T-helper 9 cell (primary cell): ENCODE data around the gene MYO10.

Experiments used
- DNase-seq: peaks from one replicate; pipeline ENCODE4 v3.0.0-alpha.2; 2020

MYO10 gene

GRCh38 chr5:16701134-16702099 lies 234.7 kb downstream of the MYO10 start:
- DNase-seq, result no peak

- DNase-seq, result no peak
These were observed 236.0 kb downstream of the MYO10 start for GRCh38 chr5:16700081-16700480.

- no peak for DNase-seq
These were observed 240.3 kb downstream of the MYO10 start for GRCh38 chr5:16695779-16696178.

- no peak for DNase-seq
These were observed 242.2 kb downstream of the MYO10 start for GRCh38 chr5:16693879-16694278.

DNA sequence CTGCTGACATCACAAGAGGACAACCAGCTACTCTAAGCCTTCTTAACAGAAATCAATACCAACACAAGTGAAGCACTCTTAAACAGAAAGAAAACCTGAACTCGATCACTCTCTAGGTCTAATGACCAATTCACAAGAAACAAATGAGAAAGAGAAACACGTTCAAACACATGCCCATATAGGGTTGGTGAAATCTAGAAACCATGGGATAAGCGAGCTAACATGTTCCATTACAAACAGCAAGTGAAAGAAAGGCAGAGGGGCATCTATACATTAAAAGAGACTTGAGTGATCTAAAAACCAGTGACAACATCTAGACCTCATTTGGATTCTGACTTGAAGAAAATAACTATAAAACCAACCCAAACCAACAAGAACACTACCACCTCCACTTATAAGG lies 244.4 kb downstream of the MYO10 start:
- DNase-seq, result no peak

GRCh38 chr5:16690243-16690852 lies 245.7 kb downstream of the MYO10 start:
- DNase-seq, result no peak

DNA sequence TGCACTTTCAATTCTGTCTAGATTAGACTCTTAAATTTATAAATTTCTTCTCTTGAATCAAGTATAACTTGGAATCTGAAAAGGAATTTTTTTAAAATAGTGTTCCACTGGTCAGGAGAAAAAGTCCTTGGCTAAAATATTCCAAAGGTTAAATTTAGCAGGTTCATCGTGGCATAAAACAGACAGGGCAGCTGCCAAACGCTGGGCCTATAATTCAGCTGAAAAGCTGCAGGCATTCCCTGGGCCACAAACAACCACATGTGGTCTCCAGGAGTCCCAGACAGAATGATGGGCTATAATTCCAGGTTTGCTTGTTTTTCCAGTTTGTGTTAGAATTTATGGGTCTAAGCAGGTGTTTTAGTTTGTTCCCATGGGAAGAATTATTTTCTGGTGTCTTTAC lies 248.2 kb downstream of the MYO10 start:
- DNase-seq, result no peak

DNA sequence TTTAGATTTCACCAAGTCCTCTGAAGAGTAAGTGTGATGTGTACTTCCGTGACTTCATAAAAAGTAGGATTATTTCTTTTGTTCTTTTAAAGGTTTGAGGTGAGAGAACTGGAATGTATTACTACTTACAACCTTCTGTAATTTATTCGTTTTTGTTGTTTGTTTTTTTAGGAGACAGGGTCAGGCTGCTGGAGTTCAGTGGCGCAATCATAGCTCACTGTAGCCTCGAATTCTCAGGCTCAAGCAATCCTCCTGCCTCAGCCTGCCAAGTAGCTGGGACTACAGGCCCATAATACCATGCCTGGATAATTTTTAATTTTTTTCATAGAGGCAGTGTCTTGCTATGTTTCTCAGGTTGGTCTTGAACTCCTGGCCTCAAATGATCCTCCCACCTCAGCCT lies 251.0 kb downstream of the MYO10 start:
- no peak for DNase-seq

- no peak for DNase-seq
These were observed 254.2 kb downstream of the MYO10 start for GRCh38 chr5:16681876-16682275.

GRCh38 chr5:16679863-16680262 lies 256.2 kb downstream of the MYO10 start:
- no peak for DNase-seq

- DNase-seq, result no peak
These were observed 256.9 kb downstream of the MYO10 start for GRCh38 chr5:16679190-16679589.

- DNase-seq, result no peak
These were observed 260.3 kb downstream of the MYO10 start for GRCh38 chr5:16675806-16676205.

- no peak for DNase-seq
These were observed 261.3 kb downstream of the MYO10 start for GRCh38 chr5:16674750-16675149.

DNA sequence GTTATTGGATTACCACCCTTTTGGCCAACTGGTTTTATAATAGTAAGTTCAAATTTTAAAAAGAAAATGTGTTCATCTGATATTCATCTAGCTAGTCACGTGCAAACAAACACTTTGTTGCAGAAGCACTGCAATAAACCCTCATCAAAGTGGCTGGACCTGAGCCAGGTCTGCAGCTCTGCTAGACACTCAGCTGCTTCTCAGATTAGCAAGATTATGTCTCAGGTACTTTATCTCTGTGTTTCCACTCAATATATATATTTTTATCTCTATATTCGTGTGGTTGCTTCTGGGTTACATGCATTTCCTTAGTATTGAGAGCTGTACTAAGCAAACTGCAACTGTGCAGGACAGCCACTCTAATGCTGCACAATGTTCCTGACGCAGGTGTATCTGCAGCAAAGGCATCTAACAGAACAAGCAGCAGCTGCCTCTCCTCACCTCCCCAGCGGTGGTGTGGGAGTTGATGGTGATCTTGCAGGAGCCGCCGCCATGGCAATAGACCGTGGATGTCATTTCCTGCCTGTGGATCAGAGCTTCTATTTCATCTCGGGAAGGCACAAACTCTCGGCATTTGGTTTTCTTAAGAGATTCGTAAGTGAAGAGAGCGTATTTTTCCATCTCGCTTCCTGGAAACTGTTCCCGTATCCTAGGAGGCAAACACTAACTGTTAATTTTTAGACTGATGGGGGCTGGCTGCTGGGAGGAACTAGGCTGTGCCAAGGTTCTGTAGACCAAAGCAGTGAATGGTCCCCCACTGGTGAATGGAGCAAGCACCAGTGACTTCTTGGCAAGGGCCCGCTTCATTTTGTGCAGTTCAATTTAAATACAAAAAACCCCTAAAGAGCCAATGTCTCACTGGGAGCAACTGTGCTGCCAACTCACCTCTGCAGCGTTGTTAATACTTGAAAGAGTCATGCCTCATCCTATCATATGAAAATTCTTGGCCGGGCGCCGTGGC lies 262.6 kb downstream of the MYO10 start:
- DNase-seq, result no peak

GRCh38 chr5:16671208-16671607 lies 264.9 kb downstream of the MYO10 start:
- no peak for DNase-seq

DNA sequence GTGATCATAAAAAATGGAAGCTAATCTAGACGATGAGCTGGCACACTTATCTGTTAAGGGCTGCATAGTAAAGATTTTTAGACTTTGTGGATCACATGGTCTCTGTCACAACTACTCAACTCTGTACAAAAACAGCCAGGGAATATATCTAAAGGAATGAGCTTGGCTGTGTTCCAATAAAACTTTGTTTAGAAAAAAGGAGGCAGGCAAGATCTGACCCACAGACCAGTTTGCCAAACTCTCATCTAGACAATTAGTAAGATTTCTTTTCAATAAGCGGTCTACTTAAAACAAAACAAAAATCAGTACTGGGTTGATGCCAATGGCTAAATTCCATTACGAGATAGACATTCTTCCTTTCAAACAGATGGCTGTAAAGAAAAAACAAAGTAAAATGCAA lies 266.3 kb downstream of the MYO10 start:
- DNase-seq, result no peak

GRCh38 chr5:16668631-16669030 lies 267.5 kb downstream of the MYO10 start:
- no peak for DNase-seq

- DNase-seq, result no peak
These were observed 267.9 kb downstream of the MYO10 start for GRCh38 chr5:16668194-16668593.

DNA sequence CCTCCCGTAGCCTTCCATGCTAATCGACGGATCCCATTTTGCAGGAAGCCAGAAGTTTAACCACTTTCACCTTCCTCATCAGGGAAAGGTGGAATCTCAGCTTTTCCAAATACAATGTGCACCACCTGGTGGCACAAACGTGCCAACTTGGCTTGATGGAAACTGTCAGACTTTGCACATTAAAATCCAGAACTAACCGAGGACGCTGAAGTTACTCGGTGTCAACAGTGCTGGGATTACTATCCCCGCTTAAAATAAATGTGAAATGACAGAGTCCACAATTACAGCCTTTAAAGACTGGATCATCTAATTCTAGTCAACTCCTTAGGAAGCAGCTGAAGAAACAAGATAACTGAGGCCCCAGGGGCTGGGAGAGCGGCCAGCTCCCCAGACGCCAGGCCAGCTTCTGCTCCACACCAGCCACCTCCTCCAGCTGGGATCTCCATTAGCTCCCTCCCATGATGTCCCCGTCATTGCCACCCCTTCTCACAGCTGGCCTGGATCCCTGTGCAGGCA lies 269.1 kb downstream of the MYO10 start:
- DNase-seq, result no peak

GRCh38 chr5:16666130-16666882 lies 269.8 kb downstream of the MYO10 start:
- no peak for DNase-seq

- DNase-seq, result no peak
These were observed 270.5 kb downstream of the MYO10 start for GRCh38 chr5:16665601-16666000.

DNA sequence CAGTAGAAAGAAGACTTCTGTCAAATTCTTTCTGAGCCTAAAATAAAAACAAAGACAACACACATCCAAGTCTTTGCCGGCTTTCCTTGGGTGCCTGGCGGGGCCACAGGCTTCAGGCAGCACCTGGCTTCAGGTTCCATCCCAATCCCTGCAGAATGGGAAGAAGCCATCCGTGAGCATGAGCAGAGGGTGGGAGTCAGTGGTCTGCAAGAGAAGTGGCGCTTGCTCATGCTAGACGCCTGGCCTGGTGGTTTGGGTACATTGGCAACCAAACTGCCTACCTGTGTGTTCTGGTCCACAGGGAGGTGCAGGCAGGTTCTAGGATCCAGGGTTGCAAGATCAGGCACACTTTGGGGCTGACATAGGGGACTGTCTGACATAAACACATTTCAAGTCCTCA lies 271.7 kb downstream of the MYO10 start:
- no peak for DNase-seq
